NCI-H2081 (cell line): ENCODE data around the gene NTN3.

Experiments
- DNase-seq, 2 experiments: peaks; one replicate each; lab custom pipeline; 2025; lab: John Stamatoyannopoulos, UW

Gene NTN3

GRCh38 chr16:2514333-2515179 is 43.5 kb downstream of the NTN3 start:
- peak in 1 of 2 experiments; percentile 26 for DNase-seq

- DNase-seq: no peak
Observed at GRCh38 chr16:2515180-2515851, 44.2 kb downstream of the NTN3 start.

DNA sequence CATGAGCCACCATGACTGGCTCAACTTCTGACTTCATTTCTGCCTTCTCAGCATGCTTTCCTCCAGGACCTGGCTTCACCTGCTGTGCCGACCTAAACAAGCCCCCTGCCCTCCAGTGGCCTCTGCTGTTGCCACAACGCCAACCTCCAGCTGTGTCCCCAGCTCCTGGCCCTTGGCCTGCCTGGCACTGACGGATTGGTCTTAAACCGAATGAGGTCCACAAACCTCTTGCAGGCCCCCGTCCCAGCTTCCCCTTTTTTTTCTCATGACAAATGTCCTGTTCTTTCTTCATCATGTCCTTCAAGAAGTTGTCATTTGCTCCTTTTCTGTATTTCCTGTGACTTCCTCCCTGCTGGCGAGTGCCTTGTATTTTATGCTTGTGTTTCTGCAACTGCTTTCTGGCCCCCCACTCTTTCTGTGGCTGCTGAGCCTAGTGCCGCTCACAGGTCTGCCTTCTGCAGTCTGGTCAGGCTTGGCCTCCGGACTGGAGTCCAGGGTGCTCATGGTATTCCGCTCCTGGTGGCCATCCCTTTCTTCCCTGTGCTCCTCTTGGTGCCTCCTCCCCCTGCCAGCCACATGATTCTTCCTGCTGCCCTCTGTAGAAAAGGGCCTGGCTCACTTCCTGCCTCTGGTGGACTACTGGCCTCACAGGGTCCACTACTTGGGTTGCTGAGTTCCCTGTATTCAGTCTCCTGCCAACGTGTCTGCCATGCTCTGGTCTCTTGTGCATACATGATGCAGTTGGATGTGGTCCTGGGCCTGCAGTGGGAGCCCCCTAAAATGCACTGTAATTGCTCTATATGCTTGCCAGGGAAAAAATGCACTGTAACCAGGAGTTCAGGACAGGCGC is 45.5 kb downstream of the NTN3 start:
- no peak for DNase-seq

- no peak for DNase-seq
Observed at GRCh38 chr16:2517954-2518605, 47.0 kb downstream of the NTN3 start.

- DNase-seq: no peak
Observed at GRCh38 chr16:2518823-2519710, 48.0 kb downstream of the NTN3 start.

- DNase-seq: no peak
Observed at GRCh38 chr16:2519711-2520080, 48.6 kb downstream of the NTN3 start.

GRCh38 chr16:2520097-2520783 is 49.1 kb downstream of the NTN3 start, which contains the start of gene AMDHD2:
Gene AMDHD2, plus strand, starts transcription at chr16:2520371. Its CDS starts 88 bp downstream, at chr16:2520459.
- peak; percentile 82 to 86 for DNase-seq

GRCh38 chr16:2520784-2521531 is 49.9 kb downstream of the NTN3 start:
- no peak for DNase-seq
